HG03439 (cell line): Measurements from ENCODE around the gene SNX22.

Source experiments
- ATAC-seq: cut with Tn5 transposase; IDR thresholded peaks from one replicate; pipeline ENCODE4 v1.9.1; 2021; ENCODE audit warnings: mild to moderate bottlenecking, moderate library complexity; ENCODE audit not compliant: unreplicated experiment

Gene SNX22

DNA sequence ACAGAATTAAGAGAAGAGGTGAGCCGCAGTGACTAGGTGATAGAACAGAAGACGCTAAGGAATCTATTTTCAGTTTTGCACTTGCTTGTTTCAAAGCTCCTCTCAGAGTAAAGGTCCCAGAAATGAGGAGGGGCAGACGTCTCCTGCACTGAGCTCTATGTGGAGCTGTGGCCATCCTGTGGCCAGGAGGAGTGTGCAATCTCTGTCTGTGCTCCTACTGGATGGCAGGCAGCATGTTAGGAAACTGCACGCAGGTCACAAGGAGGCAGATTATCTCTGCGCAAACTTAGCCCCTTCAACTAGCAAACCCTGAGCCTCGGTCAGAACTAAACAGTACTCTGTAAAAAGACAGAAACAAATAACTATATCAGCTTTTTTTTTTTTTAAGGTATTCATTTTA lies 42.4 kb downstream of the SNX22 start:
- no peak for ATAC-seq

DNA sequence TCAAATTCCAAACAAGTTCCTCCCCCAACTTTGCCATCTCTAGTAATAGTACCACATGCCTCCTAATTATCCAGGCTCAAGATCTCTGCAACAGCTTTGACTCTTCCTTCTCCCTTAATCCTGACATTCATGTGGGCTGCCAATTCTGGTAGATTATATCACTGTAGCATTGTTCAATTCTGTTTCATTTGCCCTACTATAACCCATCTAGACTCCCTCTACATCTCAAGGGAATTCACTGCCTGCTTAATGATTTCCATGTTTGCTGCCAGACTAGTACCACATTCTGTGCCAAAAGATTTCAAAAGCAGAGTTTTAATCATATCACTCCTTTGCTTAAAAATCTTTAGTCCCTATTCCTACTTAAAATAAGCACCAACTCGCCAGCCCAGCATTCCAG lies 45.9 kb downstream of the SNX22 start:
- no peak for ATAC-seq

DNA sequence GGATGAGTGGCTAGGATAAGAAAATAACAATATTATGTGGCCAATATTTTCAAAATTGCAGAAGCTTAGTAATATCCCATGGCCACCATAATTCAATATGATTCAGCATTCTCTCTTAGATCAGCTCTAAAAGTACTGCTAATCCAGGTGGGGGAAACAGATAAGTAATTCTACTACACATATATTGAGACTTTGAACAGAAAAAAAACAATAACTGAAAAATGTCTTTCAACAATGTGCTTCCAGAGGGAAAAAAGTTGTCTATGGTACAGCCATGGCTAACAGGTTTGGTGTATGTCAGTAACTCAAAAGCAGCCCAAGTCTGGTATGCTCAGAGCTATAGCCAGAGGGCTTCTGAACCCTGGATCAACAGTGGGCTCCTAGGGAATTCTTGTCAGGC lies 53.7 kb downstream of the SNX22 start:
- no peak for ATAC-seq
